Measurements from ENCODE around the gene MSH2.

The MSH2 gene

GRCh38 chr2:47504174-47504810 lies 101.3 kb downstream of the MSH2 start:
- H3K27me3 ChIP-seq (ENCODE audit: insufficient read depth, low read depth, severe bottlenecking) = no peaks in the 10 kb centered on the region
- TF ChIP-seq CTCF (IDR thresholded peaks at IDR 0.05; ENCODE audit: low read depth, low read length) = no peak

DNA sequence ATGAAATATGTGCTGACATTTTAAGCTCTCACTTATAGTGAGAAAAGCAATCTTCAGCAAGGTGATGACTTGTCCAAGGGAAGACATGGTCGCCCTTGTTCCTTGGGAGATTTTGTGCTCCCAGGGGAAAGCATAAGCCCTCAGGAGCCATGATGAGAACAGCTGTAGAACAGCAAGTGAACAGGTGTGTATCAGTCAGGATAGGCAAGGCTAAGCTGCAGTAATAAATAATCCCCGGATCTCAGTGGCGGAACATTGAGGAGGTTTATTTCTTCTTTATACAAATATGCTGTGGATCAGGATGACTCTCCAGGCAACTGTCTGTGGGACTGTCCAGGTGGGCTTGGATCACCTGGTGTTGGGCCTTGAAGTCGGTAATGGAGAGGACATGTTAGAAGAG lies 103.1 kb downstream of the MSH2 start:
- no peak overlapping the region for H3K27ac ChIP-seq
- H3K36me3 ChIP-seq = no peaks in the 10 kb centered on the region
- H3K27me3 ChIP-seq (ENCODE audit: insufficient read depth, low read depth, severe bottlenecking) = no peaks in the 10 kb centered on the region
- H3K4me3 ChIP-seq (ENCODE audit: low read depth, low read length) = no peak overlapping the region
- peaks cover 28% of the 10 kb centered on the region for H3K9me3 ChIP-seq (ENCODE audit: severe bottlenecking)
- no peak for TF ChIP-seq CTCF (IDR thresholded peaks at IDR 0.05; ENCODE audit: low read depth, low read length)
- no peak for DNase-seq

More at GRCh38 chr2:47504174-47504810, 101.3 kb downstream of the MSH2 start:
- Histone ChIP-seq H3K4me3 (ENCODE audit: low read depth, low read length) (no peak overlapping the region), H3K27ac (no peak overlapping the region), H3K9me3 (ENCODE audit: severe bottlenecking) (peaks cover 38% of the 10 kb centered on the region), H3K36me3 (peaks cover 8% of the 10 kb centered on the region)
- no peak for DNase-seq

GRCh38 chr2:47506436-47506835 lies 103.5 kb downstream of the MSH2 start:
- DNase-seq = no peak
- no peak for TF ChIP-seq CTCF (IDR thresholded peaks at IDR 0.05; ENCODE audit: low read depth, low read length)
- no peak overlapping the region for H3K27ac ChIP-seq
- no peaks in the 10 kb centered on the region for H3K36me3 ChIP-seq
- no peak overlapping the region for H3K4me3 ChIP-seq (ENCODE audit: low read depth, low read length)
- peaks cover 28% of the 10 kb centered on the region for H3K9me3 ChIP-seq (ENCODE audit: severe bottlenecking)
- H3K27me3 ChIP-seq (ENCODE audit: insufficient read depth, low read depth, severe bottlenecking) = no peaks in the 10 kb centered on the region

DNA sequence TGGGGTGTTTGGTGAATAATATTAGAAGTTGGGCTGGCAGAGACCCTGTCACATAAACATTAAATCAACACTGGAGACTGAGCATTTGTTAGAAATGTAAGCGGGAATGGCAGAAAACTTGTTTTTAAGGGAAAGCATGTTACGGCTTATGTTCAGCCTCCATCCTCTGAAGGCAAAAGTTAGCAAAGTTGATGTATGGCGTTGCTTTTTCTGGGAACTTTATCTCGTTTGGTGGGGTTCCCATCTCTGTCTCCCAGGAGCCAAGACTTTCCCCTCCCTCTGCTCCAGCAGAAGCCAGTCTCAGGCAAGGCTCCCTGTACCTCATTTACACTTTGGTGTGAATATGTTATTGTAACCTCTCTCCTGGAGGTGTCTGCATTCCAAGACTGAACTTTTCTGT lies 105.1 kb downstream of the MSH2 start:
- Histone ChIP-seq H3K27ac (peak overlapping the region; percentile 6; the same call in 1 of the 2 replicates), H3K9me3 (ENCODE audit: severe bottlenecking) (peaks cover 28% of the 10 kb centered on the region), H3K36me3 (peaks cover 8% of the 10 kb centered on the region), H3K27me3 (ENCODE audit: insufficient read depth, low read depth, severe bottlenecking) (no peaks in the 10 kb centered on the region), H3K4me3 (ENCODE audit: low read depth, low read length) (no peak overlapping the region)
- DNase-seq = no peak
- TF ChIP-seq CTCF (IDR thresholded peaks at IDR 0.05; ENCODE audit: low read depth, low read length) = no peak

DNA sequence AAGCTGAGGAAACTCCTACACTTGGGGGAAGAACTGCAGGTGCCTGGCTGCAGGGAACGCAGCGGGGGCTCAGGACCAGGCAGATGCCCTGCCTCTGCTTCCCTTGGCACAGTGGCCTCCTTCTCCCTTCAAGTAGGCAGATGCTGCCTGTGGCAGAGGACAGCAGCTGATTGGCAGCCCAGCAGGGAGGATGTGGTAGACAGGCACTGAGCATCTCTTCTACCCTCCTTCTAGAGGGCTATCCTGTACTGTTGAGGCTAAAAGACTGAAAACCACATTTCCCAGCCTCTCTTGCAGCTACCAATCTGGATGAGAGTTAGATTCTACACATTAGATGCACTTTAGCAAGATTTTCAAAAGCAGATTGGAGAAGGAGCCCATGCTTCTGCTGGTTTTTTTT lies 105.7 kb downstream of the MSH2 start:
- TF ChIP-seq CTCF (IDR thresholded peaks at IDR 0.05; ENCODE audit: low read depth, low read length) = no peak
- H3K27me3 ChIP-seq (ENCODE audit: insufficient read depth, low read depth, severe bottlenecking) = no peaks in the 10 kb centered on the region
- H3K27ac ChIP-seq = peak overlapping the region; percentile 6
- H3K4me3 ChIP-seq (ENCODE audit: low read depth, low read length) = no peak overlapping the region
- H3K9me3 ChIP-seq (ENCODE audit: severe bottlenecking) = peaks cover 28% of the 10 kb centered on the region
- peaks cover 8% of the 10 kb centered on the region for H3K36me3 ChIP-seq
- no peak for DNase-seq

DNA sequence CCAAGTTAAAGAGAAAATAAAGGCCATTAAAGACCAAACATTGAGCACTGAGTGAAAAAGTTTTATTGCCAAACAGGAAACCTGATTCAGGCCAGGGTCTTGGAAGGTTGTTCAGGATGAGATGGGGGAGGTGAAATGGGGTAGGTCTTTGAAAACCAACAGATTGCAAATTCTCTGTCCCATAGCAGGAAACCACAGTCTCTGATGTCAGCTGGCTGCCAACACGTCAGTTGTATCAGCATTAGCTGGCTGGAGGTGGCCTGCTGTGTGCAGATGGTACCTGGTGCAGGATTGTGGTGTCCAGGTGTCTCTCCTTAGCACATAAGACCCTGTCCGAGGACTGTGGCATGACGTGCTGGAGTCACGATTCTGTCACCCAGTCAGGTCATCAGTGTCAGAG lies 106.3 kb downstream of the MSH2 start:
- Histone ChIP-seq H3K9me3 (ENCODE audit: severe bottlenecking) (peaks cover 26% of the 10 kb centered on the region), H3K4me3 (ENCODE audit: low read depth, low read length) (no peak overlapping the region), H3K27me3 (ENCODE audit: insufficient read depth, low read depth, severe bottlenecking) (no peaks in the 10 kb centered on the region), H3K27ac (peak overlapping the region; percentile 42), H3K36me3 (peaks cover 10% of the 10 kb centered on the region)
- peak; percentile 69 for DNase-seq
- TF ChIP-seq CTCF (IDR thresholded peaks at IDR 0.05; ENCODE audit: low read depth, low read length) = no peak

All from WERI-Rb-1 (cell line).